Stimulated activated naive CD4-positive, alpha-beta T cell treated with Interleukin-2 at 50 U/mL for 16 hours (primary cell): Measurements from ENCODE around the gene PARL.

ENCODE experiments used
- DNase-seq: peaks from one replicate; lab custom pipeline; 2025; lab: John Stamatoyannopoulos, UW

The PARL gene

DNA sequence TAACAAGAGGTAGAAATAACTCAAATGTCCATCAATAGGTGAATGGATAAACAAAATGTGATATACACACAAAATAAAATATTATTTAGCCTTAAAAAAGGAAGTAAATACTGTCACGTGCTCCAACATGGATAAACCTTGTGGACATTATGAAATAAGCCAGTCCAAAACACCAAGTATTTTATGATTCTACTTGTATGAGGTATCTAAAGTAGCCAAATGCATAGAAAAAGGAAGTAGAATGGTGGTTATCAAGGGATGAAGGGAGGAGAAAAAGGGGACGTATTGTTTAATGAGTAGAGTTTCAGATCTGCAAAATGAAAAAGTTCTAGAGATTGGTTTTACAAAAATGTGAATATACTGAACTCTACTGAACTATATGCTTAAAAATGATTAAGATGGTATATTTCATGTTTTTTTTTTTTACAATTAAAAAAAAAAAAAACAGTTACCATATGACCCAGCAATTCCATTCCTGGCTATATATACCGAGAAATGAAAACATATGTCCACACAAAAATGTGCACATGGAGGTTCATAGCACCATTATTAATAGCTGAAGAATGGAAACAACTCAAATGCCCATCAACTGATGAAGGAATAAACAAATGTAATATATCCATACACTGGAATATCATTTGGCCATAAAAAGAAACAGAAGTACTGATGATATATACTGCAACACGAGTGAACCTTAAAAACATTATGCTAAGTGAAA lies 30.2 kb downstream of the PARL start:
- DNase-seq, result no peak

DNA sequence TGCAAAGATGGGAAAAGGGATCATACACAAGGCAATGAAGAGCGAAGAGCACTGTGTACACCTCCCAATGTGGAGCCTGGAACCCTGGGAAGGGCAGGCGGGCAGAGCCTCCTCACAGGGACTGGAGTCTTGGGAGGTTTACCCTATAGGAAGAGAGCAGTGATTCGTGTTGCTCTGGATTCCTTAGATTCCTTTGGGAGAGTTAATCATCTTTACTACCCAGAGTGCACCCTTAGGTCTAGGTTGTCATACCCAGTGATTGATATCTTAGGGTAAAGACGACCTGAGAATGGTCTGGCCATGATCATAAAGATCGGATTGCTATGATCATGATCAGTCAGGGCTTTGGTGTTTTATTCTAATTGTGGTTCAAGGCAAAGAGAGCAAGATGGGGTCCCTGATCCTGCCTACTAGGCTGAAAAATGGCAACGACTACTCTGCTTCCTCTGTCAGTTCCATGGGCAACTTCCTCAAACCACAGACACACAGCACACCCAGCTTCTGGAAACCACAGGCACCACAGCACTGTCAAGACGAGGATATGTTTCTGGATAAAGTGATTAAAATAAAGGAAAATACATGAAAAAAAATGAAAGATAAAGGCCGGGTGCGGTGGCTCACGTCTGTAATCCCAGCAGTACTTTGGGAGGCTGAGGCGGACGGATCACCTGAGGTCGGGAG lies 38.9 kb downstream of the PARL start:
- DNase-seq, result no peak

DNA sequence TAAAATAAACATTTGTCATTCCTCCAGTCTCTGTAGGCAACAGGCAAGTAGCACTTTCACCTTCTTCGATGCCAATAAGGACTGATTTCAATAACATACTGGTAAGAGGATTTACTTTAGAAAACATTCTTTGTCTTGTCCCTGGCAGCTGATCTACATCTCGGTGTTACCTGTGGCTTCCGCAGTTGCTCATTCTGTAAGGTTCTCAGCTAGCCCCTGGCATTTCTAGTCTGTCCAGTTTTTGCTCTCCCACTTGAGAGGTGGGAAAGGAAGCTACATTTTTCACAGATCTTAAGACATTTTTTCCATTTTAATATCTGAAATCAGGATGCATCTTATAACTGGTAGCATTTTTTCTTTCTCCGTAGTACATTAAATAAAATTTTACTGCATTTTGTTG lies 39.6 kb downstream of the PARL start:
- DNase-seq, result no peak

DNA sequence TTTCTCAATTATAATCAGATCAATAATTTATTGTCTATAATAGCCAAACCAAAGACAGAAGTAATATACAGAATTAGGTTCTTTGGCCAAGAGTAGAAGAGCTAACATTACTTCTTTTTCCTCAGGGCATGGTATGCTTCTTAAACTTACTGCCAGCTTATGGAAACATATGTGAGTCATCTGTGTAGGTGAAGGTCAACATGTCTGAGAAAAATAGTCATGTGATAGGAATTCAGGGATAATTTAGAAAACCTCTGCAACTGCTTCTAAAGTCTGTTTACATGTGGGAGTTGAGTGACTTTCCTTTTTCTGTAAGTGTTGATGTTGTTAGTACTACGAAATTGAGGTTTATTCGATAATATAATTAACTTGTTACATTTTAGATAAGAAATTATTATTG lies 40.1 kb downstream of the PARL start:
- no peak for DNase-seq

DNA sequence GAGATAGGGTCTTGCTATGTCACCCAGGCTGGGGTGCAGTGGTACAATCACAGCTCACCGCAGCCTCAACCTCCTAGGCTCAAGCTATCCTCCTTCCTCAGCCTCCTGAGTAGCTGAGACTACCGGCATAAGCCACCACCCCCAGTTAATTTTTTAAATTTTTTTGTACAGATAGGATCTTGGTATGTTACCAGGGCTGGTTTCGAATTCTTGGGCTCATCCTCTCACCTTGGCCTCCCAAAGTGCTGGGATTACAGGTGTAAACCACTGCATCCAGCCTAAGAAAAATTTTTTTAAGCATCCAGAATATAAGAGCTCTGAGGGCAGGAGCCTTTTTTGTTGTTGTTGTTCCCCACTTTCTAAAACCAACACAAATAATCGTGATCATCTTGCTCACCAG lies 44.9 kb downstream of the PARL start:
- DNase-seq, result no peak

DNA sequence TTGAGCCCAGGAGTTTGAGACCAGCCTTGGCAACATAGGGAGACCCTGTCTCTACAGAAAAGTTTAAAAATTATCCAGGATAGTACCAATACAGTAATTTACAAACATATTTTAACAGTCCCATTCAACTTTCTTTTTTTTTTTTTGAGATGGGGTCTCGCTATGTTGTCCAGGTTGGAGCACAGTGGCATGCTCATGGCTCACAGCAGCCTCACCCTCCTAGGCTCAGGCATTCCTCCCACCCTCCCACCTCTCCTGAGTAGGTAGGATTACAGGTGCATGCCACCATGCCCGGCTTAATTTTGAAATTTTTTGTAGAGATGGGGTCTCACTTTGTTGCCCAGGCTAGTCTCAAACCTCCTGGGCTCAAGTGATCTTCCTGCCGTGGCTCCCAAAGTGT lies 46.8 kb downstream of the PARL start:
- no peak for DNase-seq

DNA sequence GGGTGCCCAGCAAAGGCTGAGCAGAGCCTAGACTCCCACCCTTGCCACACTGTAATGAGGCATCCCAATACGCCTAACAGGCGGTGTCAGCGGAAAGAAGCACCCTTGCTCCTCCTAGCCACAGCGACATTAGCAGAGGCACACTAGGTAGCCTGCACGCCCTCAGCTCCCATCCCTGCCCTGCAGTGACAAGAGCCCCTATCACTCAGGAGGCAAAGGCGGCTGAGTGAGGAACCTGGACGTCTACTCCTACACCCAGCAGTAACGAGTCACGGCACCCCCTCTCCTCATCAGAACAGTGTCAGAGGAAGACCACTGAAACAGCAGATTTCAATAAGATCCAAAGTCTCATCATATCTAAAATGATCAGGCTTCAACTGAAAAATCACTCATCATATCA lies 47.3 kb downstream of the PARL start:
- no peak for DNase-seq

DNA sequence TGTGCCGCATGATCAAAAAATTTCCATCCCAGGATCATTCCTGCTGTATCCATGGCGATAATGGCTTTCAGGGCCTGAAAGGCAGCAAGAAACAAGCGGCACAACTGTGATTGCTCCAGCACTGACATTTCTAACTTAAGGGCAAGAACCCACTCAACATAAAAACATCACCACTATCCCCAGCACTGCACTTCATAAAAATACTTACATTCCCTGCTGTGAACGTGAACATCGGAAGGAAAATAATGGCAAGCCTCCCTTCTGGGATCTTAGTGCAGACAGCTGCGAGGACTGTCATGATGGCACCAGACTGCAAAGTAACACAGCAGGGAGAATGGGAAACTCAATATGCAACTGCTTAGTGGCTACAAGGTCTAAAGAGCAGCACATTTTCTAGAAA lies 51.2 kb downstream of the PARL start:
- no peak for DNase-seq

DNA sequence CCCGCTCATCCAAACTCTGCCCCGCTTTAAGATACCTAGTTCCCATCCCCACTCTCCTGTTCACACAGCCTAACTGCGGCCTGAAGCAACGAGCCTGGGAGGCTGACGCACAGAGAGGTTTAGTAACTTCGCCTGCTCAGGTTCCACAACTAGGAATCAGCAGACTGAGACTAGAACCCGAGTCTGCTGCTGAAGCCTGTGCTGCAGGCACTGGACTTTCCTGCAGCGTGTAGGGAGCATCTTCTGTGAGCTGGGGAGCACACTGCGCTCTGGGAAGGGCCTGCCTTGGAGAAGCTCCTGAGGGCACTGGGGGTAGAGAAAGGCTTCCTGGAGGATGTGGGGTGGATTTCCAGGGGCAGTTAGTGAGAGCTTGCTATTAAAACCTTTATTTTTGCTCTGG lies 54.5 kb downstream of the PARL start:
- DNase-seq, result no peak

DNA sequence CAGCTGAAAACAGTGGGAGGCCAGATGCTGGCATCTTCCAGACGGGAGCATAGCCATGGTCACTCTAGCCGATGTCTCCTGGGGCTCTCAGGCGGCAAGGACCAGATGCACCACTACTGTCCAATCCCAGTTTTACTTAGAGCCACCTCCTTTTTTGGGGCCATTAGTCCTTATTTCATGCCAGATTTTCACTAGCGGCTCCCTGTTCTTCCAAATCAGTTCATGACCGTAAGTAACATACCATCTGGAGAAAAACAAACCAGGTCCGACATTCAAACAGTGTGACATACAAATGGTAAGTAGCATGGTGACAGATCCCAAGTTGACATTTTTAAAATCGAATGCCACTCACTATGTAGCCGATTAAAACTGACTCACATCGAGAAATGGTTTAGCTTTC lies 55.2 kb downstream of the PARL start:
- no peak for DNase-seq

DNA sequence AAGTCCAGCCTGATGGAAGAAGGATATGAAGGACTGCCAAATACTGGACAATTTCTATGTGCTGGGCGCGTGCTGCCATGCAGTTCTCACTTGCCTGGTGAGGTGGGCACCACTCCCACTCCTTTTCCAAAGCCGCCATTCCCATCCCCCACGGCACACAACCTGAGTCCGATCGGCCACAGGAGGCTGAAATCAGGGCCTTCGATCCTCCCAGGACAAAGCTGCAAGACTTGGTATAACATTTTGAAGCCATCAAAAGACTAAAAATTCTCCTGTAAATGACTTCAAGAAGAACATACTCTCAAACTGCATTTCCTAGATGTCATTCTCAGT lies 56.2 kb downstream of the PARL start:
- DNase-seq, result no peak

DNA sequence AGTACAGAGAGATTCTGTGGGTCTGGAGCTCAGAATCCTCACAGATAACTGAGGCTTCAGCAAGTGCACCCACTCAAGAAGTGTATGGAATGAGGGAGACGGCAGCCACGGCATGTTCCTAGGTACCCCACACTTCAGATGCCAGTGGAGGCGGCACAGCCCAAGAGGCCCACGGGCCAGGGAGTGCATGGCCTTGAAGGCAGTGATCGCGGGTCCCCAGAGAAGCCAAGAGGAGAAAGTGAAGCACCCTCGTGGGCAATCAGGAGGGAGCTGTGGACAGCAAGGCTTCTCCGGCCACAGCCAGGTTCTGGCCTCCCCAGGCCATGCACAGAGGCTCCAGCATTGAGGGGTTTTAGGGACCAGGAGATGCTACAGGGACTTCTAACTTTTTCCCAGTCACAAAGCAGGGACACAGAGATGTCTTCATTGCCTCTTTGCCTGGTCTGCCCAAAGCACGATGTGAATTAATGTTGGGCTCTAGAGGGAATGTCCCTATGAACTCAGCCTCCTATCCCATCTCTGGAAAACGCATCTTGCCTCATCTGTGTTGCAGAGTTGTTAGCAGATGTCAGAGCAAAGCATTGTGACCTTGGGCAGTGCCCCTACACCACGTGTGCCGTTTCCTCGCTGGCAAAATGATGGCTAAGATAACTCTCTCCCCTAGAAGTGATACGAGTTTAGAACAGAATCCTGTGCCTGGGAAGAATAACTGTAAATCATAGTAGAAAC lies 56.7 kb downstream of the PARL start:
- DNase-seq, result no peak

DNA sequence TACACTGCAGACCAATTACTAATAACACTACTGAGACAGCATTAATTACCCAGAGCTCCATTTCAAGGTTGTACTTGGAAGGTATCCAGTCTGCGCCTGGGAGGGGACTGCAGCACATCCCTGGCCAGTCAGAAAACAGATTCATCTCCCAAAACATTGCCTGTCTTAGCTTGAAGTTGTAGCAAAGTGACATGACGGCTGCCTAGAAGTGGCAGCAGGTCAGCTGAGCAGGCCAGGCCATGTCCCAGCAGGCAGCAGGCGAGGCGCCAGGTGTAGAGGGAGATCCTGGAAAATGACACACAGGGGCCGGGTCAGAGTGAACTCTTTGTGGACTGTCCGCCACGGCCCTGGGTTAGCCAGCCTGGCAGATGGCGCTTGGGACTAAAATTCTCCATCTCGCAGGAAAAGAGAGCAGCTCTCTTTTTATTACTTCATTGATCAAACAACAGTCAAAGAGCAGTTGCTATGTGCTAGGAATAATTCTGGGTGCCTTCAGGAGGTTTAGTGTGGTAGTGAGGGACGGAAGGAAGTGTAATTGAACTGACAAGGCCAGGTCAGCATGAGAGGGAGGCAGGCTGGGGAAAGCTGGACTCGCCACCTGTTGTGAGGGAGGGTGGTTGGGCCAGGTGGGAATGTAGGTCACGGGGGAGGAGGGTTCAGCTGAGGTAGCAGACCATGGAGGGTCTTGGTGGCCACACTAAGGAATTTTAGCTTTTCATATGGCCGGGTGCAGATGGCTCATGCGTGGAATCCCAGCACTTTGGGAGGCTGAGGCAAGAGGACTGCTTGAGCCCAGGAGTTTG lies 58.0 kb downstream of the PARL start:
- DNase-seq, result no peak

DNA sequence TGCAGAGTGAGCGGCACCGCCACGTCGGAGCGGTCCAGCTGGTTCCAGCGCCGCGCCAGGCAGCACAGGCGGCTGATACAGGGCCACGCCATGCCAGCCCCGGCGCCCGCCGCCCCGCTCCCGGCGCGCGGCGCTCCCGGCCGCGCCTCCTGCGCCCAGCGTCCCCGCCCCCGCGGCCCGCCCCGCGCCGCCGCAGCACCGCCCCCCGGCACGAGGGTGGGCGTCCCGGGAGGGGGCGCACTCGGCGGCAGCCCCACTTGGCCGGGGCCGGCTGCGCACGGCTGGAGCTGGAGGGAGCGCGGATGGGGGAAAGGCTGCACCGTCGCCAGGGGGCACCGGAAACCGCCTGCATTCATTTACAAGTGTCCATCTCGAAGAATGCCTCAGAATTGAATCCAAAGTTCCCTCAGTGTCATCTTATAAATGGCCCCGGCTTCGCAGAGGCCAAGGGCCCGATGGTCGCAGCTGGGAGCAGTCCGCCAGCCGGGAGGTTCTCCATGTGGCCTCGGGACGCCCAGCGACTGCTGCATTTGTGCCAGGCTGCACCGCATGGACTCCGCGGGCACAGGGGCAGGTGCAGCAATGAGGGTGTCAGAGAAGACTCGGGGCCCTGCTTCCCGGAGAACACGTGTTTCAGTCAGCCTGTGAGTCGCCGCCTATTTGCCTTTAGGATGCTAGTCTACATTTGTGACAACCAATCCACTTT lies 59.1 kb downstream of the PARL start, which contains the start of gene MAP6D1:
MAP6D1 (minus strand) TSS at position 122 of the 706 bp plus-strand sequence; CDS start at position 92, 30 bp downstream.
- no peak for DNase-seq

DNA sequence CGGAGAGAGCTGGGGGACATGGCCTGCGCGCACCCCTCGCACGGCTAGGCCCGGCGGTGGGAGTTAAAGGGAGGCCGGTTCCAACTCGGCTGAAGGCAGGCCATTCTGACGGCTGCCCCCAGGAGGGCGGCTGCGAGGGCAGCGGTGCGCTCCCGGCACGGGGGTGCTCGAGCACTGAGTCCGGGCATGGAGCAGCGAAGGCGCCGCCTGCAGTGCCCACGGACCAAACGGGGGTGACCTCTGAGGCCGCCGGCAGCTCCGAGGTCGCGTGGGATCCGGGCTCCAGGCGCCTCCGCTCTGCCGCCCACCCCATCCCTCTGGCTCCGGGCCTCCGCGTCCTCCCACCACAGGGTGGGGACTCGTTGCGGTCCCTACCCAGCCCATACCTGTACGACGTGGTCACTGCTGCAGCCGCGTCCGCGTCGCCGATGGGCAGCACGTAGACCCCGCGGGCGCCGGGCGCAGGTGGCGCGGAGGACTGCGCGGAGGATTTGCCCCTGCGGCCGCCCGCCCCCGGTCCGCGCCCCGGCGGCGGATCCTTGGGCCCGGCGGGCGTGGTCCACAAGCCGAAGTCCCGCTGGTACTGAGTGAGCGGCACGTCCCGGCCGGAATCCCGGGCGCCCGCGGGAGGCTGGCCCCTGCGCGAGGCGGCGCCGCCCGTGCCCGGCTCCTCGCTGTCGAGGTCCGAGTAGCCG lies 59.8 kb downstream of the PARL start:
- DNase-seq, result no peak

DNA sequence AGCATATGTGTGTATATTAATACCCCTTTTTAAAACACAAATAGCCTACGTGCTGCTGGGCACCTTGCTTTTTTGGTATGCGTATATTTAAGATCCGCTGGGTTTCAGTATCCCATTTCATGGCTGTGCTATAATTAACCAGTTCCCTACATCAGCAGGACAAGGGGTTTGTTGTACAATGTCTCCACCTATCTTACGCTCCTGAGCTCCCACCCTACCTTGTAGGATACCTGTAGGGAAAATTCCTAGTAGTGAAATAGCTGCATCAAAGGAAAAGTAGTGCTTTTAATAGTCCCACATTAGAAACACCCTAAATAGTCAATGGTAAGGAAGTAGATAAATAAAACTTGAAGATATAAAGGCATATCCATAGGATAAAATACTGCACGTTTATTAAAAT lies 60.7 kb downstream of the PARL start:
- no peak for DNase-seq

DNA sequence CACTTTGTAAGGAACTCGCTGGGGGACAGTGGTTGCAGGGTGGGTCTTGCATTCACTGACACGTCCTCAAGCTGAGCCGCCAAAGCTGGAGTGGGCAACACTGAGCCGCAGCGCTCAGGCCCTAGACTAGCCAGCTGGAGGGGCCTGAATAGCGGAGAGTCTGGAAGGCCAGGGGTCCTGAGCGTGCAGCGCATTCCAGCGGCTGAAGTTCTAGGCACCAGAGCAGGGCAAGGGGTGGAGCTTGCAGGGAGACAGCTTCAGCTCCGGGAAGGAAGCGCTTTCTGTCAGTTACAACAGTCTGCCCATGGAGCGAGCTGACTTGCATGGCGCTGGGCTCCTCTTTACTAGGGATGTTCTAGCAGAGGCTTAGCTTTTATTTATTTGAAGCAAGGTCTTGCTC lies 62.0 kb downstream of the PARL start:
- no peak for DNase-seq

DNA sequence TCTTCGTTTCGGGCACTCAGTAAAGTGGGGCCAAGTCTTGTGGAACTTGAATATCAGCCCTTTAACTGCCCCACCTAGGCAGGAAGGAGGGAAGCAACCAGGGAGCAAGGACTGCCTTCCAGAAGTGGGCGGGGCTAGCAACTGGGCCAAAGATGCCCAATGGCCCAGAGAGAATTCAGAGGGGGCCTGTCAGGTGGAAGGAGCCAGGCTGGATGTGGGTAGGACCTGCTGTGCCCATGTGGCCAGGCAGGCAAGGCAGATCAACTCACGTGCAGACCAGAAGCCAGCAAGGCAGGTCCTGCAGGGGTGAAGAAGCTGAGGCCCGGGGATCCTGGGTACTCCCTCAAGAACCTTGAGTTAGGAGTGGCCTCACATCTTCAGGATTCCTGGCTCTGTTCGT lies 64.8 kb downstream of the PARL start:
- no peak for DNase-seq

DNA sequence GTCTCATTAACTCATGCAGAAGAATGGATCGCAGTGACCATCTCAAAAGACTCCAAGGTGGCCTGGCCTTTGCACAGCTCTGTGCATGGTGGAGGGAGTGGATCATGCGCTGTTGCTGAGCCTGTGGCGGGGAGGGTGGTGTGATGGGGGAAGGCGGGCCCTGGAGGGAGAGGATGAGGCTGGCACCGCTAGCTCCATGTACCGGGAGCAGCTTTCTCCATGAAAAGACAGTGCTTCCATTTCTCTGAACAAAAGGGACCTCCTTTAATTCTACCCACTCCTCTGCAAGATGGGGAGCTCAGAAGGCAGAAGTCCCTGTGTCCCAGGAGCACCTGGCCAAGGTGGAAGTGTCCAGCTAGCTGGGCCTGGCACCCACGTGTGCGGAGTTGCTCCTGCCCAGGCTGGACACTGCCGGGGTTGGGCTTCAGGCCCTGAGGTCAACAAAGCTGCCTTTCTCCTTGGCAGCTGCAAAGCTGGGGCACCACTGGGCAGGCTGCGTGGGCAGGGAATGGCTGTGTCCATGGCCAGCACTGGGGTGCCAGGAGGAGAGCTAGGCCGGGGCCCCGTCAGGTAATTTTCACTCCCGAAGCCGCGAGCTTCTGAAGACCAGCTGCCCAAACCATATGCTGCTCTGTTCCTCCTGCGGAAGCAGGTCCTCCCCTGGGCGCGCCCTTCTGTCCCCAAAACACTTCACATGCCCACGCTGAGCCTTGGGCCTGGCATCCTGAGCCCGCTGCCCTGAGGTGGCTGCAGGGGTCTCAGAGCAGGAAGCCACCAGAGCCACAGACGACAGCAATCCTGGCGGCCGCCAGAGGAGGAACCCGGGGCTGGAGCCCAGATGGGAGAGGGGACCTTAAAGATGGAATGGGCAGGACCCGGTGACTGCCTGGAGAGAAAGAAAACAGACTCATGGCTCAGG lies 65.7 kb downstream of the PARL start:
- no peak for DNase-seq

DNA sequence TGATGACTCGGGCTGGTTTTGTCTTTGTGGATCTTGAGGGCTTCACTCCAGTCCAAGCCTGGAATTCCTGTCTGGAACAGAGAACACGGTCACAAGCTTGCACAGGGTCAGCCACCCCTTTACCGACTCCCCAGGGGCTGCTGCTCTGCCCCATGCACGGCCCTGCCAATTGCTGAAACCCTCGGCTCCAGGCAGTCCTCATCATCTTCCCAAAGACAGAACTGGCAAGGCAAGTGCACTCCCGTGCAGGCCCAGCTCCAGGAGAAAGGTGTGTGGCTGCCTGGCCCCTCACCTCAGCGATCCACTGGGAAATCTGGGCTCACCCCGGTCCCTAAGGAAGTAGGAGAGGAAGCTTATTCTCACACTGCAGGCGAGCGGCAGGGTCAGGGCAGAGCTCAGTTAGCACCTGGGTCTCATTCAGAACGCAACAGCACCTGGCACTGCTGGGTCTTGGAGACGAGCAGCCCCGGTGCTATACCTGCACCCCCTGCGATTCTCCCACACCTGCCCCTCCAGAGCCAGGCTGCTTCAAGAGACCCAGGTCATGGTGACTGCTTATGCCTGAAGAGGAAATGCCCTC lies 66.5 kb downstream of the PARL start:
- no peak for DNase-seq
